Peyer's patch (tissue), 4 donors: ENCODE data around the gene GNG7.

ENCODE experiments used
- POLR2A ChIP-seq, 2 donors: fragments of 450-650 bp; IDR thresholded peaks; one replicate each; pipeline ENCODE4 v1.5.1; 2017; ENCODE audit warnings: antibody characterized with exemption in 2 of 2, mild to moderate bottlenecking in 2 of 2, moderate library complexity in 2 of 2
- TF ChIP-seq, protein P1 (sequence below), 6 experiments: fragments of 450-650 bp in 4 of 6; fragments of 200-600 bp in 2 of 6; sonication (generic) in 1 of 6; IDR thresholded peaks; one replicate each; pipeline ENCODE4 v1.5.1; 2017 to 2019; ENCODE audit warnings: antibody characterized with exemption in 6 of 6, mild to moderate bottlenecking in 3 of 6, moderate library complexity in 1 of 6

DNA sequence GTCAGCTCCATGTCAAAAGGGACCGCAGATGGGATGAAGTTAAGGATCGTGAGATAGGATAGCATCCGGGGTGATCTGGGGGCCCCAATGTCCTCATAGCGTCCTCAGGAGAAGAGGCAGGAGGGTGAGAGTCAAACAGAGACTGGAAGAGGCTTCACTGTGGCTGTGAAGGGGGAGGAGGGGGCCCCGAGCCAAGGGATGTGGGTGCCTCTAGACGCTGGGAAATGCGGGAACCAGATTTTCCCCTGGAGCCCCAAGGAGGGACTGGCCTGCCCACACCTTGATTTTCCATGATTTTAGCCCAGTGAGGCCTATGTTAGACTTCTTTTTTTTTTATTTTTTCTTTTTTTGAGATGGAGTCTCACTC lies 61.2 kb downstream of the GNG7 start:
- TF ChIP-seq, protein P1, sequence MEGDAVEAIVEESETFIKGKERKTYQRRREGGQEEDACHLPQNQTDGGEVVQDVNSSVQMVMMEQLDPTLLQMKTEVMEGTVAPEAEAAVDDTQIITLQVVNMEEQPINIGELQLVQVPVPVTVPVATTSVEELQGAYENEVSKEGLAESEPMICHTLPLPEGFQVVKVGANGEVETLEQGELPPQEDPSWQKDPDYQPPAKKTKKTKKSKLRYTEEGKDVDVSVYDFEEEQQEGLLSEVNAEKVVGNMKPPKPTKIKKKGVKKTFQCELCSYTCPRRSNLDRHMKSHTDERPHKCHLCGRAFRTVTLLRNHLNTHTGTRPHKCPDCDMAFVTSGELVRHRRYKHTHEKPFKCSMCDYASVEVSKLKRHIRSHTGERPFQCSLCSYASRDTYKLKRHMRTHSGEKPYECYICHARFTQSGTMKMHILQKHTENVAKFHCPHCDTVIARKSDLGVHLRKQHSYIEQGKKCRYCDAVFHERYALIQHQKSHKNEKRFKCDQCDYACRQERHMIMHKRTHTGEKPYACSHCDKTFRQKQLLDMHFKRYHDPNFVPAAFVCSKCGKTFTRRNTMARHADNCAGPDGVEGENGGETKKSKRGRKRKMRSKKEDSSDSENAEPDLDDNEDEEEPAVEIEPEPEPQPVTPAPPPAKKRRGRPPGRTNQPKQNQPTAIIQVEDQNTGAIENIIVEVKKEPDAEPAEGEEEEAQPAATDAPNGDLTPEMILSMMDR (IDR thresholded peaks at IDR 0.05): no peak
- no peak for TF ChIP-seq POLR2A (IDR thresholded peaks at IDR 0.05)
